Cortex of kidney (tissue), 1 donor: ENCODE results near the gene SLC16A5.
A peak's percentile ranks its signal among the peaks of the same experiment; 100 is the strongest.
"Not testable (repeated sequence)": the region's sequence is repeated elsewhere in the genome, so short reads cannot be mapped to it uniquely, and the experiment has no call there.

Experiments
- DNase-seq: peaks from one replicate; lab custom pipeline; 2025; lab: John Stamatoyannopoulos, UW

The SLC16A5 gene

GRCh38 chr17:75087558-75088453 lies at the start of gene SLC16A5:
SLC16A5 (plus strand) TSS chr17:75087954; CDS start chr17:75093637, 5,683 bp downstream.
- DNase-seq: no peak

GRCh38 chr17:75039238-75039637 lies 48.5 kb upstream of the SLC16A5 start:
- DNase-seq: no peak

- no peak for DNase-seq
Measured at GRCh38 chr17:75041656-75042280, 46.0 kb upstream of the SLC16A5 start.

- not testable (repeated sequence) for DNase-seq
Measured at GRCh38 chr17:75043789-75044188, 44.0 kb upstream of the SLC16A5 start.

GRCh38 chr17:75044716-75045115 lies 43.0 kb upstream of the SLC16A5 start:
- DNase-seq: no peak

- not testable (repeated sequence) for DNase-seq
Measured at GRCh38 chr17:75045946-75046406, 41.8 kb upstream of the SLC16A5 start.

GRCh38 chr17:75046407-75047289 lies 41.1 kb upstream of the SLC16A5 start, which contains the start of the genes ATP5PD and KCTD2:
ATP5PD (minus strand) TSS chr17:75046969; CDS start chr17:75042650, 4,319 bp downstream.
KCTD2 (plus strand) TSS chr17:75047225; CDS start chr17:75047251, 26 bp downstream.
- peak; percentile 36 for DNase-seq

- DNase-seq: no peak
Measured at GRCh38 chr17:75047398-75048098, 40.2 kb upstream of the SLC16A5 start.

- no peak for DNase-seq
Measured at GRCh38 chr17:75048249-75048878, 39.4 kb upstream of the SLC16A5 start.

GRCh38 chr17:75049057-75049456 lies 38.7 kb upstream of the SLC16A5 start:
- DNase-seq: no peak

- DNase-seq: no peak
Measured at GRCh38 chr17:75049706-75050105, 38.0 kb upstream of the SLC16A5 start.

GRCh38 chr17:75051941-75052340 lies 35.8 kb upstream of the SLC16A5 start:
- DNase-seq: no peak

- DNase-seq: no peak
Measured at GRCh38 chr17:75059369-75060345, 28.1 kb upstream of the SLC16A5 start.

GRCh38 chr17:75060434-75061054 lies 27.2 kb upstream of the SLC16A5 start:
- DNase-seq: no peak

GRCh38 chr17:75061055-75061438 lies 26.7 kb upstream of the SLC16A5 start:
- no peak for DNase-seq

GRCh38 chr17:75061618-75062017 lies 26.1 kb upstream of the SLC16A5 start:
- no peak for DNase-seq

- DNase-seq: no peak
Measured at GRCh38 chr17:75063201-75063600, 24.6 kb upstream of the SLC16A5 start.

- DNase-seq: no peak
Measured at GRCh38 chr17:75063626-75064025, 24.1 kb upstream of the SLC16A5 start.

GRCh38 chr17:75064040-75064439 lies 23.7 kb upstream of the SLC16A5 start:
- no peak for DNase-seq
